EH (cell line): ENCODE data around the gene ESRRB.

Source experiments
- DNase-seq: peaks from one replicate; pipeline ENCODE4 v3.0.0-alpha.2; 2015; ENCODE audit warnings: low read depth

Gene ESRRB

DNA sequence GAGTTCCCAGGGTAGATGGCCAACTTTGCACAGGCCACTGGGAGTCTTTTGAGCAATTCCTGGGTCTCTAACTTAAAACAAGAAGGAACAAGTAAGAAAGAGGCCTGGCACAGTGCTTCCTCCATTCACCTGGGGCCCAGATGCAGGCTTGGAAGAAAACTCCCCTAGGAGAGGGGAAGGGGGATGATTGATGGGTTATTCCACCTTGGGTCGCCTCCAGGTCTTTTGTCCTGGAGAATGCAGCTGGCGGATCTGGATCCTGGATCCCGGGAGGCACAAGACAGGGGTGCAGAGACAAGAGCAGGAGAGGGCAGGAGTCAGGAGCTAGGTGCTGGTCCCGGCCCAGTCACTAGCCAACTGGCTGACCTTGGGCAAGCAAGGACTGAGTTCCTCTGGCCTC lies 74.5 kb downstream of the ESRRB start:
- no peak for DNase-seq

DNA sequence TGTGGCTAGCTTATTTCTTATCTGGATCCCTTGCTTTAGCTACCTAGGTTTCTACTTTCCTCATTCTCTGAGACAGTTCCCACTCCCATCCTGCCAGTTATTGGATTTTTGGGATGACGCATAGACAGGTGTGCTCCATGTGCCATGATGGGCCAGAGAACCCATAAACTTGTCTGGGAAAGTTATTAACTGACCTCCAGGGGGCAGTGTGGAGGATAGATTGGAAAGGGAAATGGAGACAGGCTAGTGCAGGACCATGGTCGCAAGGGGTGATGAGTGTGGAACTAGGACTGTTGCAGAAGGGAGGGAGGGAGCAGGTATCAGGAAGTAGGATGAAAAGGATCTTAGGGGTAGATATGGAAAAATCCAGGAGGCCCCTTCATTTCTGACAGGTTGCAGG lies 80.3 kb downstream of the ESRRB start:
- peak; percentile 40 for DNase-seq

DNA sequence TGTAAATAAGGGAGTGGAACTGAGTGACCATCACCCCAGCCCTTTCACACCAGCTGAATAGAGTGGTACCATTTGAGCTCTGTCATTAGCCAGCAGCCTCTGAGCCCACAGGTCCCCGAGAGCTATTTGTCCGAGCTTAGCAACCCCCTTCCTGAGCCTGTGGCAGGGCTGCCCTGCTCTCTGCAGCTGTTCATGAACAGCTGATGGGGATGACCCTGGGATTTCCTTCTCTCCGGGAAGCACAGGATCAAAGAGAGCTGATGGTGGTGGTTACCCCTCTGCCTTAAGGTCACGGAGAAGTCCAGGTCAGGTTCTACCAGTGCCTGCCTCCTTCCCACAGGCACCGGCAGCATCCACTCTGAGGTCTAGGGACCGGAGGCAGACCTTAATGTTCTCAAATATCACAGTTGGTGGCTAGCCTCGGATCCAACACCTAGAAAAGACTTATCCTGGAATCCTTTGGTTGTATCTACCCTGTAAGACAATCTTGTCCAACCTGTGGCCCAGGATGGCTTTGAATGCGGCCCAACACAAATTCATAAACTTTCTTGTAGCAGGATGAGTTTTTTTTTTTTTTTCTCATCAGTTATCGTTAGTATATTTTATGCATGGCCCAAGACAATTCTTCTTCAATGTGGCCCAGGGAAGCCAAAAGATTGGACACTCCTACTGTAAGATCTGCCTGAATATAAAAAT lies 81.1 kb downstream of the ESRRB start:
- DNase-seq: no peak

DNA sequence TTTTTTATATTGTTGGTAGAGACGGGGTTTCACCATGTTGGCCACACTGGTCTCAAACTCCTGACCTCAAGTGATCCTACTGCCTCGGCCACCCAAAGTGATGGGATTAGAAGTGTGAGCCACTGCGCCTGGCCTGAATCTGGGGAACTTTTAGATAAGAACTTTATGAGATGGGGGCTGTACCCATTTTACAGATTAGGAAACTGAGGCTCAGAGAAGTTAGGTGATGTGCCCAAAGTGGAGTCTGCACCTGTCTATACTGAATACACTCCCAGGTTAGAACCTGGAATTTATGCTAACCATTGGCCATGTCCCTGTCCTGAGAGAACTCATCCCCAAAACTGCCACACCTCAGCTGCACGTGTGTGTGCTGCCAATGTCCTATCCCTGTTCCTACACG lies 81.9 kb downstream of the ESRRB start:
- no peak for DNase-seq

DNA sequence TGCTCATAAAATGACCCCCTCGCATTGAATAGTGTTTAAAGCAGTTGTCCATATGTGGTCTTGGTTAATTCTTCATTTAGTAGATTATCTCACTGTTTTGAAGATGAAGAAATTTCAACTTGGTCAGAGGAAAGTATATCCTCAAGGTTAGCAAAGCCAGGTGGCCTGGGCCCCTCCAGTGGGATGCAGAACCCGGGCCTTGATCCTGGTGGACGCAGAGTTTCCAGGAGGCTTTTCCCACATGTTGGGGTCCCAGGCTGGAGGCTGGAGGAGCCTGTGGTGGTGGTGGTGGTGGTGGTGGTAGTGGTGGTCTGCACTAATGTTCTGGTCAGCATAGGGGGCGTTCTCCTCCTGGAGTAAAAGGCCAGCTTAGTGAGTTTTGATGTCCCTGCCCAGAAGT lies 85.9 kb downstream of the ESRRB start:
- no peak for DNase-seq

DNA sequence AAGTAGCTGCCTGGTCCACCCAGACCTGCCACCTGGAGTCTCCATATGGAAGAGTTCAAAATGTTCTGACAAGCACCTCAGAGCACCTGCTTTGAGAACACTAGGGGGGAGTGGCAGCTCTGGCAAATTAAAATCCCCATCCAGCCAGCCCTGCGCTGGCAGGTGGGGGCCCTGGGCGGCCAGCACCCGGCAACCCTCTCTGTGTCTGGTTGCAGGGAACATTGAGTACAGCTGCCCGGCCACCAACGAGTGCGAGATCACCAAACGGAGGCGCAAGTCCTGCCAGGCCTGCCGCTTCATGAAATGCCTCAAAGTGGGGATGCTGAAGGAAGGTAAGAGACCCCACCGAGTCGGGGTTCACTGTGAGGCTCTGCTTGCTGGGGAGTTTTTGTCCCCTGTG lies 86.4 kb downstream of the ESRRB start:
- no peak for DNase-seq

DNA sequence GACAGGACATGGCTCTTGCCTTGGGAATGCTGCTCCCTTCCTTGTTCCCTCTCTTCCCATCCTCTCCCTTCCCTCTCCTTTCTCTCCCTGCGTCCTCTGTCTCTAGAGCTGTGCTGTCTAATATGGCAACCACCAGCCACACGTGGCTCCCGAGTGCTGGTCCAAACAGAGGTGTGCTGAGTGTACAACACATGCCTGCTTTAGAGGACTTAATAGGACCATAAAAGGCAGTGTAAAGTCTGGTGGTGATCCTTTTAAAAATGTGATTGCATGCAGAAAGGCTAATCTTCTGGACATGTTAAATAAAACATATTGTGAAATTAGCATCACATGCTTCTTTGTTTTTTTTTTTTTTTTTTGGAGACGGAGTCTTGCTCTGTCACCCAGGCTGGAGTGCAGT lies 87.2 kb downstream of the ESRRB start:
- no peak for DNase-seq

DNA sequence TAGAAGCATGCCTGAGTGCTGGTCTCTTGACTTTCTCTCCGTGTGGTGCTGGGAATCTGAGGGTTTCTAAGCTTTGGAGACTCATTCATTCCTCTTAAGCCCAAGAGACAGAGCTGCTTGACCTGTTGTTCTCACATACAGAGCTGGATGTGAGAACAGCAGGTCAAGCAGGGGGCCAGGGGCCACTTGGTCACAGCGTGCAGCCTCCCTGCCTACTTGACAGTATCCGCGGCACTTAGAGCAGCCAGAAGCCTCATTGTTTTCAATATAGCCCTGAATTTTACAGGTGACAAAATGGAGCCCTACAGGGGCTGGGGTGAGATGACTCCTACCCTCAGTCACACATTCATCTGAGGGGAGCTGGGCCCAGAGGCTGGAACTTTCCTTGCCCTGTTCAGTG lies 88.9 kb downstream of the ESRRB start:
- no peak for DNase-seq

DNA sequence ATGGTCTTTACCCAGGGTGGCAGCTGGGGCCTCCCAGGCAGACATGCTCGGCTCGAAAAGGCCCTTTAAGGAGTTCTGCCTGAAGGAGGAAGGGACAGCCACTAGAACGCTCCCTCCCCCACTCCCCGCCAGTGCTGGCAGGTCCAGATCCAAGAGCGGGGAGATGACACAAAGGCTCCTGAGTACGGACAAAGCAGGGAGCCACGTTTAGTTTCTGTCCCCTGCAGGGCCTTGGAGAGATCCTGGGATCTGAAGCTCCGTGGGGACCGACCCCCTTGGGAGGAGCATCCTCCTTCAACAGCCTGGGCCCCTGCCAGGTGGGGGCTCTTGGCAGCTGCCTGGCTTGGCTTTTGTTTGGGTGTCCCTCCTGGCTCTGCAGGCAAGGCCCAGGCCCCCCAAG lies 89.7 kb downstream of the ESRRB start:
- no peak for DNase-seq

DNA sequence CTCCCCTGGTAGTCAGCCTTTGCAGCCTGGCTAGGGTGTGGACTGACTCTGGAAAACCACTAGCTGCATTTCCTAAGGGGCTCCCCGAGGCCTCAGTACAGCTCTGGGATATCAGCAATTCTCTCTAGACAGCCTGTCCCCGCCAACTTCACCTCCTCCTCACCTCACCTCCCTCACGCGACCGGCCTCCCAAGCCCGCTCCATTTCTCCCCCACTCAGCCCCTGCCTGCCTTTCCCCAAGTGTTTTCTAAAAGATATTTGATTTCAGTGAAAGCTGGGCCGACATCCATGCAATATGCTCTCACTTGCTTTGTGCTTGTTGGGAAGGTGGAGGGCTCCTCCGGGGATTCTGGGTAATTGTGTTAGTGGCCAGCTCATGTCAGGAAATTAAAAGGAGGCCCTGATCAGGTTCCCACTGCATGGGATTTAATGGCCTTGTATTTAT lies 91.8 kb downstream of the ESRRB start:
- no peak for DNase-seq

DNA sequence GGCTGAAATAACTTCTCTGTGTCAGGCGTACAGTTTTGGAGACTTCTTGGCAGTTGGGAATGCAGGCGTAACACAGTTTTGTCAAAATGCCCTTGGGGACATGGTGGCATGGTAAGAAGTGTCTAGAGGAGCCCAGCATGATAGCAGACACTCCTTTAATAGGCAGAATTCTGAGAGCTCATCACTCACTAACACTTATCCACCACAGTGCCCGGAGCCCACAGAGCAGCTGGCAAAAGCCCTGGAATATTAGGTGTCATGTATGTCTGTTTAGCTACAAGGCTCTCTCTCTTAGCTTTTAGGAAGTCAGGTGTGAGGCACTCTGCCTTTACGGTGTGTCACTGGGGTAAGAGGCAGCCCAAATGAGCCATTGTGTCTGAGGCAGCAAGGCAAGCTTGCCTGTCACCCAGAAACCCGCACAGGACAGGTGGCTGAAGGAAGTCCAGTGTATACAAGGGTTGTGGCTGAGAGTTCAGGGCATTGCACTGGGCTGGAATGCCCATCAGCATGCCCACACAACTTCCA lies 96.3 kb downstream of the ESRRB start:
- DNase-seq: no peak

DNA sequence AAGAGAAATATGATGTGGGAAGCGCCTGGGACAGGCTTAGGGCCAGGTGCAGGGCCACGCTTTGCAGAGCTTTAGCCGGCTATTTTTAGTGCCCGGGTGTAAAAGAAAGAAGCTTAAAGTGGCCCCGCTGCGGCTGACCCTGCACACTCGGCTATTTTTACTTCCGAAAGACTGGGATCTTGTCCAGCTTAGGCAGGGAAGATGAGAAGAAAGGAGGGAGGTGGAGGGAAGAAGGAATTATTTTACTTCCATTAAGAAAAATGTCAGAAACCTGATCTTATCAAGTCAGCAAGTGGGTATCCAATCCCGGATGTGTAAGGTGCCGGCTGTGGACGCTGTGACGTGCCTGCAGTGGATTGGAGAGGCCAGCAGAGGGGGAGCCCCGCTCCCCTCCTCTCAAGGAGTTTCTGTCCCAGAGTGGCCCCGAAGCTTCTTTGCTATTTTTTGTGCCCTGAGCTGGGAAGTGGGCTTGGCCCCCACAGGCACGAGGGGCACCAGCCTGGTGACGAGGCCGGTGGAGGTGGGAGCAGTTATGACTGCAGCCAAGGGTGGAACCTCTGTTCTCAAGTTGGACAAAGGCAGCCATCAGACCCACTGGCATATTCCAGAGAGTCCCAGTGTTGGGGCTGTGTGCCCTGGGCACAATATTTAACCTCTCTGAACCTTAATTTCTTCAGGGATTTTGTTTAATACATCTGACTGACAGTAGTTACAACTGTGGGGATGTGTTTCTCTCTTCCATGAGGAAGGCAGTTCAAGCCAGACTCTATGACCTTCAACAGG lies 97.7 kb downstream of the ESRRB start:
- peak; percentile 16 for DNase-seq

DNA sequence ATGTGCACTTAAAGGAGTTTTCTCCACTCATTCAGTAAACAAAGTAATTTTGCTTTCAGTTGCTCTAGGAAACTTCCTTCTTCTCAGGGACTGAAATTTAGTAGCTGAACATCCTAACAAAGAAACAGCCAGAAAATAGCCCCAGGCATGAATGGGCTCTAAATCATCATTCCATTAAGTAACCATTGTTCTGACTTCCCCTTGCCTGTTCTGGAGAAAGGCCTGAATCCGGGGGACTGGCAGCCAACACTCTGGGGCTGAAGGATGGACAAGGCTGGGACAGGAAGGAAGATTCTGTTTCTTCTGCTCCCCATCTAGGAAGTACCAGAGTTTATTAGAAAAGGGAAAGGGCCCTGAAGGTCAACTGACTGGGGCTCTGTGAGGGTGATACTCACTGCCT lies 104.5 kb downstream of the ESRRB start:
- no peak for DNase-seq

DNA sequence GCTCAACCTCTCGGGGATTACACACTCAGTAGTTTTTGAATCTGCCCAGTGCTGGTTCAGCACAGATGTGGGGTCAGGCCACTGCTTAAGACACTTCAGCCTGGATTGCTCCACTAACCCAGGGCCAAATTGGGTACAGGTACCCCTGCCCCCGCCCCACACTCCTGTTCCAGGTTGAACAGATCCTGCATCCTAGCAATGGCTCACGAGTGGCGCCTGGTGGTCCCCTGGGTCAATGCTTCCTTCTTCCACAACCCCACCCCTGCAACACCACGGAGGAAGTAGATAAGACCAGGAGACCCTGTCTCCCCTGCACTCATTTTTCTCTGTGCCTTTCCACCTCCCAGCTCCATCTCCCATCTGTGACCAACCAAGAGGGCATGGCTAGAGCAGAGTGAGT lies 108.4 kb downstream of the ESRRB start:
- DNase-seq: no peak

DNA sequence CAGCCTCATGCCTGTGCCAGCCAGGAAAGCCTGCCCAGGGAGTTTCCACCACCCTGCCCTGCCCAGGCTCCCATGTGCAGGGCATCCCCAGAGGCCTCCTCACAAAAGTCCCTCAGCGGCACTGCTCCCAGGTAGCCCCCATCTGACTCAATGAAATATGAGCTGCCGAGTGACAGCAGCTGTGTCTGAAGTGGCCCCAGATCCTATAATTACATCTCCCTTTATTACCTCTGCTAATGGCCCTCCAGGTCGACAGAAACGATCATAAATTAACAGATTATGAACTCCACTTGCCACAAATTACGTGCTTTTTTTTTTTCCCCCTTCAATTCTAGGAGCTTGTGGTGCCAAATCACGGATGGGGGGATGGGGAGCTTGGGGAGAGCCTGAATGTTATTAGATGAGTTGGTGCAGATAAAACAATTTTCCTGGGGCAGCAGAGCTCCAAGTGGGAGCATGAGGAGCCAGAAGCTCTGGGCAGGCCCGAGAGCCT lies 110.4 kb downstream of the ESRRB start:
- DNase-seq: no peak

DNA sequence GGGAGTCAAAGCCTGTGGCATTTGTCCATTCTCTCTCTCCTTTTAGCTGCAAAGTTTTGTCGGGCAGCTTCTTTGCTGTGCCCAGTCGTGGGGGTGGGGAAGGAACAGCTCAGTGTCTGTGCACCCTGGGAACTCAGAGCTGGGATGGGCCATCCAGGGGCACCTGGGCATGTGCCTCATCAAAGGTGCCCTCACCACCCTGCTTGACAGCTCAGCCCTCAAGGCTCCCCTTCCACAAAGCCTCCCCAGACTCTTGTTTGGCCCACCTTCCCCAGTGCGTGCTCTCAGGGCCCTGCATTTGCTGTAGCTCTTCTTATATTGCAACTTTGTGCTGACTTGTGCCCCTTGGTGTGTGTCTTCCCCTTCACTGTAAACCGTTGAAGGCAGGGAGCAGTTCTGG lies 112.6 kb downstream of the ESRRB start:
- DNase-seq: no peak

DNA sequence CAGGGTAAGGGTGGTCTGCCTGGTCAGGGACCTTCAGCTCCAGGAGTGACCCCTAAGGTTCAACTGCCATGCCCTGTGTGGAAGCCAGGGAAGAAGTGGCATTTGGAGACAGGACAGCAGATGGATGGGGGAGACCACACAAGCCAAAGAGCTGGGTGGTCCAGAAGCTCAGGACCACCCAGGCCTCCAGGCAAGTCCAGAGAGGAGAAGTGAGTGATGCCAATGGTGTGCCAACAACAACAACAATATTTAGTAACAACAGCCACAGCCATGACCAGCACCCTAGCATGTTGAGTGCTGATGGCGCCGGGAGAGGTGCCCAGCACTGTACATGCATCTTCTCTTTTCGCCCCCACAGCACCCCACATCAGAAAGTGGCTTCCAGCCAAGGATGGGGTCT lies 113.7 kb downstream of the ESRRB start:
- DNase-seq: no peak

DNA sequence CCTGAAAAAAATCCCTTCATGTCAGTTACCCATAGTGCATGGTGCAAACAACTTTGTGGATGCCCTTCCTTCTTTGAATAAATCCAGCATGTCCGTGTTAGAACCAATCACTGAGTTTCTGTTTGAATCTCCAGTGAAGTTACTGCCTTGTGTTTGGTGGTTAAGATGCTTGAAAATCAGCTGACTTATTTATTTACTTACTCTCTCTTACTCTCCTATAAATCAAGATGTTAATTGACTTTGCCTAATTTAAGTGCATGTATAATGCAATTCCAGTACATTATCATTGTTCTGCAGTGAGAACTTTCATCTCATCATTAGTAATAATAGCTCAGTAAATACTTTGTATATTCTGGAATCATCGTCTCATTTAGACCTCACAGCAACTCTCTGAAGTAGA lies 114.2 kb downstream of the ESRRB start:
- DNase-seq: no peak

DNA sequence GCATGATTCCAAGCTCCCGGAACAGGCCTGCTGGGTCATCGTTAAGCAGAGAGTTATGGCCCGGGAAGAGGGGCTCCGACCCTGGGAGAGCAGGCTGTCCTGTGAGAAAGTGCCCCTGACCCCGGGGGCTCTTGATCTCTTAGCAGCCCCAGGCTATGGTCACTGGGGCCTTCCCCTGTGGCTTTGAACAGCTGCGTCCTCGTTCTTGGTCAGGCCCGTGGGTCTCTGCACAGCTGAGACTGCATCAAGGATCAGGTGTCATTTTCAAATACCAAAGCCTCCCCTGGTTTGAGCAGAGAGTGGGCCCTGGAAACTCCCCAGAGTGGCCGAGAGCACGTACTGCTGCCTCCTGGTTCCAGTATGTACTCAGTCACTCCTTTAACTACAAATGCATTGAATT lies 114.8 kb downstream of the ESRRB start:
- DNase-seq: no peak

DNA sequence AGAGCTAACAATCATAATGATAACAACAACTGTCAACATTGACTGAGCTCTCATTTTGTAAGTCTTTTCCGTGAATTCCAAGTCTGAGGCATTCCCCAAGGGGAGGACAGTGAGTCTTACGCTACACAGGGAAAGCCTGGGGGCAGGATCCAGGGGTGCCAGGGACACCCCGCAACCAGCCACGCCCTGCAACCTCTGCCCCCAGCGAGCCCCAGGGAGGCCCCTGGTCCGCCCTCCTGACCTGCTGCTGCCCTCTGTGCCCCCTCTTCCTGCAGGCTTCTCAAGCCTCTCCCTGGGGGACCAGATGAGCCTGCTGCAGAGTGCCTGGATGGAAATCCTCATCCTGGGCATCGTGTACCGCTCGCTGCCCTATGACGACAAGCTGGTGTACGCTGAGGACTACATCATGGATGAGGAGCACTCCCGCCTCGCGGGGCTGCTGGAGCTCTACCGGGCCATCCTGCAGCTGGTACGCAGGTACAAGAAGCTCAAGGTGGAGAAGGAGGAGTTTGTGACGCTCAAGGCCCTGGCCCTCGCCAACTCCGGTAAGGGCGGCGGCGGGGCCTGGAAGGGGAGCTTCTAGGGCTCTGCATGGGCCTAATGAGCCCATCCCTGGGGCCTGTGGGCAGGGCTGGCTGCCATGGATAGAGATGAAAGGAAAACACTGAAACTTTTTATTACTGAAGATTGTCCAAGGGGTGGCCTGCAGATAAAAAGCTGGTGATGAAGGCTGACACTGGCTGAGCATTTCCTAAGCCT lies 115.4 kb downstream of the ESRRB start:
- DNase-seq: no peak

DNA sequence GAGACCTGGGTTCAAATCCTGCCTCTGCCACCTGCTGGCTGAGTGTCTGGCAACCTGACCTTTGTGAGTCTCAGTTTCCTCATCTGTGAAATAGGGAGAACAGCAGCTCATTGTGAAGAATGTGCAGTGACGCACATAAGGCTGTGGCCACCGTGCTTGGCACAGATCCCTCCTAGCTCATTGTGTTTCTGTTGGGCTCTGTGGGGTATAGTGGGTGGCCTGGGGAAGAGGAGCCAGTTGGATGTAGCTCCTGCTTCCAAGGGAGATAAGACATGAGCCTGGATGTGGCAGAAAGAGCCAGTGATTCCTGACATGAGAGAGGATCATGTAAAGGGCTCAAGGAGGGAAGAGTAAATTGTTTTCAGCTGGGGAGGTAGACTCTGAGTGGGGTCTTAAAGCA lies 120.0 kb downstream of the ESRRB start:
- DNase-seq: no peak

DNA sequence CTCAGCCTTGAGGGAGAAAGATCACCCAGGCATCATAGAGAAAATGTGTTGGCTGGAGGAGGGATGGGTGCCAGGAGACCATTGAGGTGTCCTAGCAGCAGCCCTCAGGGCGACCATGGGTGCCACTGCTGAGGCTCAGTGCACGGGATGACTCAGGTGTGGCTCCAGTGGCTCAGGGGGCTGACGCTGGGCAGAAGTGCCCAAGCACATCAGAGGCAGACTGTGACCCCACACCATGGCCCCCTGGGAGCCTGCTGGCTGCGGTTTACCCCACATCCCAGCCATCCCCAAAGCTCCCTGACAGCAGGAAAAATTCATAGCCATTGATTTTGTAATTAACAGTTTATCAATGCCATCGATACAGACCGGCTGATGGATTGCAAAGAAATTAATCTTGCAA lies 120.7 kb downstream of the ESRRB start:
- no peak for DNase-seq
